Measurements from ENCODE around the gene CBL.

CBL gene

GRCh38 chr11:119335091-119335654 is 129.0 kb downstream of the CBL start:
- no peak for FAIRE-seq

GRCh38 chr11:119335655-119336543 is 129.8 kb downstream of the CBL start:
- FAIRE-seq, result no peak

- FAIRE-seq, result no peak
Measured at GRCh38 chr11:119336744-119337469, 130.8 kb downstream of the CBL start.

GRCh38 chr11:119337581-119338317 is 131.6 kb downstream of the CBL start:
- FAIRE-seq, result no peak

- no peak for FAIRE-seq
Measured at GRCh38 chr11:119338318-119338890, 132.3 kb downstream of the CBL start.

GRCh38 chr11:119338965-119339588 is 132.9 kb downstream of the CBL start:
- FAIRE-seq, result no peak

- FAIRE-seq, result no peak
Measured at GRCh38 chr11:119339589-119340334, 133.6 kb downstream of the CBL start.

GRCh38 chr11:119340335-119341221 is 134.4 kb downstream of the CBL start, which contains the start of gene C1QTNF5:
TSS of gene C1QTNF5 (minus strand) at chr11:119340883. CDS start at chr11:119340397, 486 bp downstream.
- FAIRE-seq, result no peak

GRCh38 chr11:119341222-119342022 is 135.3 kb downstream of the CBL start:
- FAIRE-seq, result no peak

GRCh38 chr11:119342023-119342300 is 135.8 kb downstream of the CBL start:
- FAIRE-seq, result no peak

- no peak for FAIRE-seq
Measured at GRCh38 chr11:119342362-119343130, 136.4 kb downstream of the CBL start.

GRCh38 chr11:119343726-119344125 is 137.6 kb downstream of the CBL start:
- FAIRE-seq, result no peak

GRCh38 chr11:119344291-119345010 is 138.3 kb downstream of the CBL start:
- no peak for FAIRE-seq

GRCh38 chr11:119345685-119346084 is 139.5 kb downstream of the CBL start:
- FAIRE-seq, result no peak

GRCh38 chr11:119346605-119347004 is 140.5 kb downstream of the CBL start, which contains the start of gene MFRP:
TSS of gene MFRP (minus strand) at chr11:119346705. CDS start at chr11:119346513, 192 bp downstream.
- no peak for FAIRE-seq

- FAIRE-seq, result no peak
Measured at GRCh38 chr11:119347242-119347641, 141.1 kb downstream of the CBL start.

GRCh38 chr11:119347940-119348605 is 141.9 kb downstream of the CBL start:
- no peak for FAIRE-seq
